Measurements from ENCODE around the gene PCNX2.

- TF ChIP-seq POLR2A (IDR thresholded peaks at IDR 0.05; ENCODE audit: low read length), result no peak
- no peak for TF ChIP-seq GATA1 (IDR thresholded peaks at IDR 0.05; ENCODE audit: low read depth, low read length)
These were observed 219.6 kb downstream of the PCNX2 start for GRCh38 chr1:233075915-233076295.
